OCI-LY1 (cell line): ENCODE measurements around the gene CREM.

Experiments
- CTCF ChIP-seq: fragments of 200-600 bp; sonication (generic), shearing (Covaris generic); IDR thresholded peaks from 2 replicates; pipeline ENCODE4 v1.5.1; 2017; ENCODE audit warnings: mild to moderate bottlenecking, antibody characterized with exemption, low read length, moderate library complexity, mixed read lengths
- EZH2 ChIP-seq: fragments of 200-600 bp; sonication (generic), shearing (Covaris generic); IDR thresholded peaks from 2 replicates; pipeline ENCODE4 v1.8.0; 2017; ENCODE audit warnings: borderline replicate concordance, mixed run types, mild to moderate bottlenecking, antibody characterized with exemption, low read length, moderate library complexity, mixed read lengths

DNA sequence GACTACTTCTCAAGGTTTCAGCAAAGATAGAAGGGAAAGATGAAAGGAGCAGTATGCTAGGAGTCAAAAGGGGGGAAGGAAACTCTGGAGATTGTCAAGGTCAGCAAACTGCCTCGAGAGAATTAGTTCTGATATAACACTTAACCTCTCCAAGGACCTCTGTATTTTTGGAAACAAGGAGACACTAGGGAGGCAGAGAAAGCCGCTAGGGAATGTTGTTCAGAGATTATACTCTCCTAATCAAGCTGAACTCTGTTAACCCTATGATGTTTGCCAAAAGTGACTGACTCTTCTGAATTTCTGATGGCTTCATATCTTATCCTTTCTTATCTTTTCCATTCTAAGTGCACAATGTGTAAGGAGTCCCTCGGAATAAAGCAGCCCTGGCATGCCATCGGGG lies 27.1 kb downstream of the CREM start:
- TF ChIP-seq CTCF (no peak), EZH2 (no peak)
